ENCODE results near the gene ACTRT2.

DNA sequence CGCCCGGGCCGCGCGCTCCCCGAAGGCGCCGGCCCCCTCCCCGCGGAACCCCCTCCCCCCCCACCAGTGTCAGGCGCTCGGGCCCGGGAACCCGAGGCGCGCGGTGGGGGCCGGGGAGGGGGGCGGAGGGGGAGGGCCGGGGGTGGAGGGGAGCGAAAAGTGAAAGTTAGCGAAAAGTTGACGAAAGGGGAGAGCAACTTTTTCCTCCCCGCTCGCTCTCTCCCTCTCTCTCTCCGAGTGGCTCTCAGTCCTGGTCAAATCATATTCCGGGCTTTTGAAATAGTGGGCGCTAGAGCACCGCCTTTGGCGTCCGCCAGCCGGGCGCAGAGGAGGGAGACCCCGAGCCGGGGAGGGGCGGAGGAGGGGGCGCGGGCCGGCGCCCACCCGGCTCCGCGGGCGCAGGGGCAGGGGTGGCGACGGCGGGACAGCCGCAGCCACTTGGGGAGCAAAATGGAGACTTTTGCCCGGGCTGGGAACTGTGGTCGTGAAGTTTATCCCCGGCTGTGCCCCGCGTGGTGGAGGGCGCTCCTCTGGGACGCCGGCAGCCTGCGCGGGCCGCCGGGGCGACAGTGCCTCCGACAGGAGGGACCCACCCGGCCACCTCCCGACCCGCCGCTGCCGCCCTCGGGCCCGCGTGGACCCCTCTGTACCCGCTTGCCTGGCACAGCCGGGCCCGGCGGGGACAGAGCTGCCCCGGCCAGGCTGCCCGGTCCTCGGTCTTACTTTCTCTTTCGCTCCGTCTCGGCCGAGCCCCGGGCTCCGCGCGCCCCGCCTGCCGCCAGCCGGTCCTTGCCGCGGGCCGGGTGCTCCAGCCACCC is 48.4 kb downstream of the ACTRT2 start:
- TF ChIP-seq CTCF (IDR thresholded peaks at IDR 0.05) (peak in 6 of 7 experiments; percentile 13 to 53 (median 36)), POLR2A (IDR thresholded peaks at IDR 0.05) (peak; percentile 26 to 52 (median 37))
